Activated T-helper 17 cell treated with anti-CD3 and anti-CD28 coated beads, Interleukin-2, amount 50 U/mL, for 72 hours (primary cell): ENCODE data around the gene EIF1. TPM values are rescaled to one million over a fixed set of nuclear protein-coding genes. Genes with fewer than 3 reads are reported as not detected.
A peak's percentile ranks its signal among the peaks of the same experiment; 100 is the strongest.
"Not testable (repeated sequence)": the region's sequence is repeated elsewhere in the genome, so short reads cannot be mapped to it uniquely, and the experiment has no call there.

Source experiments
- ATAC-seq: fragments of 150-1000 bp; cut with Tn5 transposase; replicated peaks from 2 replicates; pipeline ENCODE4 v1.10.0; 2021; ENCODE audit warnings: mild to moderate bottlenecking, moderate library complexity
- H3K27ac Mint-ChIP-seq: one replicate; pipeline ENCODE4 v1.8.0; 2022; ENCODE audit warnings: mixed read lengths
- H3K27me3 Mint-ChIP-seq: one replicate; pipeline ENCODE4 v1.8.0; 2022; ENCODE audit warnings: mixed read lengths
- H3K36me3 Mint-ChIP-seq: one replicate; pipeline ENCODE4 v1.8.0; 2022; ENCODE audit warnings: low read depth, mild to moderate bottlenecking, mixed read lengths
- H3K4me1 Mint-ChIP-seq: one replicate; pipeline ENCODE4 v1.8.0; 2022; ENCODE audit warnings: mixed read lengths
- H3K4me3 Mint-ChIP-seq: one replicate; pipeline ENCODE4 v1.8.0; 2022; ENCODE audit warnings: mild to moderate bottlenecking, mixed read lengths
- H3K9me3 Mint-ChIP-seq: one replicate; pipeline ENCODE4 v1.8.0; 2022; ENCODE audit warnings: mixed read lengths
- total RNA-seq, 2 donors: library from RNA; stranded (reverse); gene quantifications; one replicate each; pipeline ENCODE4 v1.2.3, GENCODE V29; 2022

Gene EIF1
- total RNA-seq, 2 donors from 2014 or later = 925 to 935 TPM

- no peak for ATAC-seq
- Mint-ChIP-seq H3K9me3 (no peaks in the 10 kb centered on the region), H3K4me1 (peaks cover 25% of the 10 kb centered on the region), H3K27ac (no peak overlapping the region), H3K4me3 (no peak overlapping the region), H3K27me3 (no peaks in the 10 kb centered on the region), H3K36me3 (no peaks in the 10 kb centered on the region)
These were observed 6.9 kb upstream of the EIF1 start for GRCh38 chr17:41681776-41682175.

- no peak for ATAC-seq
- no peak overlapping the region for H3K27ac Mint-ChIP-seq
- no peak overlapping the region for H3K4me3 Mint-ChIP-seq
- H3K4me1 Mint-ChIP-seq = peaks cover 22% of the 10 kb centered on the region
- no peaks in the 10 kb centered on the region for H3K27me3 Mint-ChIP-seq
- no peaks in the 10 kb centered on the region for H3K36me3 Mint-ChIP-seq
- H3K9me3 Mint-ChIP-seq = no peaks in the 10 kb centered on the region
These were observed 6.1 kb upstream of the EIF1 start for GRCh38 chr17:41682631-41683030.

DNA sequence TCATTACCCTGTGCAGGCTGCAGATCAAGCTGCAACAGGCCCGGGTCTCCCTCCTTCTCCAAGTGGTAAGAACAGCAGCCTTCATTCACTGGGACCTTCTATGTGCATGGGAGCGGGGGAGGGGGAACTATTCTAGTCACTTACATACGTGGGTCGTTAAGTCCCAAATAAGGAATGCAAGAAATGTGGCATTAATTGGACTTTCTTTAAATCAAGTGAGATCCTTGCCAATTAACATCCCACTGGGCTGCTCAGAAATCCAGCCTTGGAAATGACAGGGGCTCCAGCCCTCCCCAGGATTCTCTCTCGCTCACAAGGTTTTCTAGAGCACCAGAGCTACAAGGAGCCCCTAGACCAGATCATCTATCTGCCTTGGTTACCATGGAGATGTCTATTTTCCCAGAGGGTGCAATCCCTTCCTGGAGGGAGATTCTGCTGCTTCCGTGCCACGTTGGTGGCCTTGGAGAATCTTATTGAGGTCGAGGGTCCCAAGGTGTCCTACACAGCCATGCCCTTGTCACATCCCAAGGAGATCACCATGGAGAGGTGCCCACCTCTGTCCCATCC lies 5.2 kb upstream of the EIF1 start:
- Mint-ChIP-seq H3K4me1 (peaks cover 21% of the 10 kb centered on the region), H3K9me3 (no peaks in the 10 kb centered on the region), H3K27ac (no peak overlapping the region), H3K4me3 (no peak overlapping the region), H3K36me3 (peaks cover 3% of the 10 kb centered on the region), H3K27me3 (no peaks in the 10 kb centered on the region)
- ATAC-seq = no peak

GRCh38 chr17:41684035-41684434 lies 4.7 kb upstream of the EIF1 start:
- Mint-ChIP-seq H3K9me3 (no peaks in the 10 kb centered on the region), H3K4me1 (peaks cover 16% of the 10 kb centered on the region), H3K4me3 (no peak overlapping the region), H3K36me3 (peaks cover 8% of the 10 kb centered on the region), H3K27me3 (no peaks in the 10 kb centered on the region), H3K27ac (no peak overlapping the region)
- no peak for ATAC-seq

GRCh38 chr17:41685753-41686152 lies 2.9 kb upstream of the EIF1 start:
- Mint-ChIP-seq H3K36me3 (peaks cover 25% of the 10 kb centered on the region), H3K4me1 (peaks cover 10% of the 10 kb centered on the region)
- not testable (repeated sequence) for H3K9me3 Mint-ChIP-seq, H3K4me3 Mint-ChIP-seq, H3K27me3 Mint-ChIP-seq, ATAC-seq, H3K27ac Mint-ChIP-seq

- Mint-ChIP-seq H3K27me3 (no peaks in the 10 kb centered on the region), H3K27ac (no peak overlapping the region), H3K36me3 (peaks cover 30% of the 10 kb centered on the region), H3K4me3 (no peak overlapping the region), H3K4me1 (peaks cover 10% of the 10 kb centered on the region), H3K9me3 (no peaks in the 10 kb centered on the region)
- no peak for ATAC-seq
These were observed 2.4 kb upstream of the EIF1 start for GRCh38 chr17:41686281-41686680.

DNA sequence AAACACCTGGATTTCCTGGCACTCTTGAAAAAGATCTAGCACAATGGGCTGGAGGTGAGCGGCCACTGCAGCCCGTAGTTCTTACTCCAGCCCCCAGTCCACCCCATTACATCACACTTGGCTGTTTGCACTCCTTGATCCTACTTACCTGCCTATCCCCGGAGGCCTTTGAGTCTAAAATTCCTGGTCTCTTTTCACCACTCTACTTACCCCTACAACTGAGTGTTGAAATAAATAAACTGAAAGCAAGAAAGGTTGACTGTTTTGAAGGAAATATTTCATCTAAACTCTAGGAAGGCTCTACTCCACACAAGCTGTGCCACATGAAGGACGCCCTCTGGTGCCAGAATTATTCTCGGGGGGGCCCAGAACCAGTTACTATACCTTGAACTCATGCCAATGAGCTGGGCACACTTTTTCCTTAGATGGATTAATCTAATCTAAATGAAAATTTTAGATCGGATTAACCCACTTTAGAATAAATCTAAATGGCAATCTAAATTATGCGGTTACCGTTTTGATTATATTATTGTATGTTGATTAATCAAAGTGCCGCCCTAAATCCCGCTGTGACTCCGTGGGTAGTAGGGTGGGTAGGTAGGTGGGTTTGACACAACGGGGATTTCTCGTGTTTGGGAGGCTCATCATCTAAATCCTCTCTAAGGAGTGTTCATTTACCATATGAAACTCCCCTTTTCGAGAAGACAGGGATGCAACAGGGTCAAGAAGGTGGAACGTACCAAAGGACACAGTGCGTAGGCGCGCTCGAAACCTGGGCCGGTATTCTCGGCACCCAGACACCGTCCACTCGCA lies 651 bp upstream of the EIF1 start:
- H3K9me3 Mint-ChIP-seq = no peaks in the 10 kb centered on the region
- peak overlapping the region; percentile 84 for H3K4me3 Mint-ChIP-seq
- peaks cover 48% of the 10 kb centered on the region for H3K36me3 Mint-ChIP-seq
- peak; percentile 11 for ATAC-seq
- no peaks in the 10 kb centered on the region for H3K27me3 Mint-ChIP-seq
- peaks cover 19% of the 10 kb centered on the region for H3K4me1 Mint-ChIP-seq
- peak overlapping the region; percentile 99 for H3K27ac Mint-ChIP-seq

DNA sequence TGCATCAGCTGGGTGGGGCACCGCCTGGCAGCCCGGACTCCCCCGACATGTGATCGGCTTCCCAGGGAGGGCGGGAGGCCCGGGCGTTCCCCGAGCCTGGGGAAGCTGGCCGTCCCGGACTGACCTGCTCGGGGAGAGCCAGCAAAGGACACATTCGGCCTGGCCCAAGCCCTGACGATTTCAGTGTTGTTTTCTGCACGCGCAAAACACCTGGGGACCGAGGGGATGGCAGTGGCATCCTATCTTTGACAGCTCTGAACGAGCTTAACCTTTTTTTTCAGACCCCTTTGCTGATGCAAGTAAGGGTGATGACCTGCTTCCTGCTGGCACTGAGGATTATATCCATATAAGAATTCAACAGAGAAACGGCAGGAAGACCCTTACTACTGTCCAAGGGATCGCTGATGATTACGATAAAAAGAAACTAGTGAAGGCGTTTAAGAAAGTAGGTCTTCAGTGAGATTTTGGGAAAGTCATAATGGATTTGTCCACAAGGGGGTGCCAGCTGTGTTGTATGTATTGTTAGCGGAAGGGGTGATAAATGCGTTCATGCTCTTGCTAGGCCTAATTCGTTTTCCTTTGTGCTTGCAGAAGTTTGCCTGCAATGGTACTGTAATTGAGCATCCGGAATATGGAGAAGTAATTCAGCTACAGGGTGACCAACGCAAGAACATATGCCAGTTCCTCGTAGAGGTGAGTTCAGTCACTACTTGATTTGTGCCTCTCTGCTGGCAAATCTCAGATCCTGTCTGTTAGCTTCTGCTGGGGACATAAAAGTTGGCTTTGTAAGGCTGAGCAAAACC lies 1.0 kb downstream of the EIF1 start:
- Mint-ChIP-seq H3K27me3 (no peaks in the 10 kb centered on the region), H3K9me3 (no peaks in the 10 kb centered on the region), H3K4me1 (peaks cover 19% of the 10 kb centered on the region), H3K27ac (peak overlapping the region; percentile 99), H3K36me3 (peaks cover 63% of the 10 kb centered on the region), H3K4me3 (peak overlapping the region; percentile 84)
- no peak for ATAC-seq

DNA sequence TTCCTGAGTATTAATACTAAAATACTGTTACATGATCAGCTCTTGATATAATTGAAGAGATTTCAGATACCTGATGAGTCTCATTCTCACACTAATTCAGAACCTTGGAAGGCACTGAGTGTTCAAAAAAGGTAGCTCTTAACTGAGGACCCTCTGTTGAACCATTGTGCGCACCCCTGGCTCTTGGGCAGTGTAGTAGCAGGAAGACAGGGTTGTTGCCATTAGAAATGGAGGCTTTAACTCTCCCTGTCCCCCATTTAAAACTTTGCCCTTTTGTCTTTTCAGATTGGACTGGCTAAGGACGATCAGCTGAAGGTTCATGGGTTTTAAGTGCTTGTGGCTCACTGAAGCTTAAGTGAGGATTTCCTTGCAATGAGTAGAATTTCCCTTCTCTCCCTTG lies 1.8 kb downstream of the EIF1 start:
- peak overlapping the region; percentile 99 for H3K27ac Mint-ChIP-seq
- ATAC-seq = no peak
- no peaks in the 10 kb centered on the region for H3K27me3 Mint-ChIP-seq
- H3K36me3 Mint-ChIP-seq = peaks cover 69% of the 10 kb centered on the region
- no peaks in the 10 kb centered on the region for H3K9me3 Mint-ChIP-seq
- H3K4me3 Mint-ChIP-seq = peak overlapping the region; percentile 84
- H3K4me1 Mint-ChIP-seq = peaks cover 19% of the 10 kb centered on the region

DNA sequence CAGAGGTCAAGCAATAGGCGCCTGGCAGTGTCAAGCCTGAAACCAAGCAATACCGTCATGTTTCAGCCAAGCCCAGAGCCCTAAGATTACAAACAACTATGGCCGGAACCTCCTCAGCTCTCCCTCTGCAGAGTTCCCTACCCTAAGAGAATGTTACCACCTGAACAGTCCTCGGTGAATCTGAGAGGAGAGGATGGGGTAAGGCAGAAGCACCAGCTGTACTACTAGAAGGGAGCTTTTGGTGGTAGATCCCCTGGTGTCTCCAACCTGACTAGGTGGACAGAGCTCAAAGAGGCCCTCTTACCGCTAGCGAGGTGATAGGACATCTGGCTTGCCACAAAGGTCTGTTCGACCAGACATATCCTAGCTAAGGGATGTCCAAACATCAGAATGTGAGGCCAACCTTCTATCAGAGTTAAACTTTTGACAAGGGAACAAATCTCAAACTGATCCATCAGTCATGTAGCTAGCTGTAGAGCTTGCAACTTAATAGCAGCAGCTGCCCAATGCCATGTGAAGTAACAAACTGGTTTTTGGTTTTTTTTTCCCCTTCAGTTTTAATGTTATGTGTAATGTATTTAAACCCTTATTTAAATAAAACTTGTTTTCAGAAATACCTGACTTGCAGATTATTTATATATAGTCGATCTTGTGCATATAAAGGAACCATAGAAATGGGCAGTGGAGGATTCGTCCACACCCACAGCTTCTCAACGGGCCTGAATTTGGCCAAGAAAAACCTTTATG lies 2.5 kb downstream of the EIF1 start:
- no peak for ATAC-seq
- peaks cover 76% of the 10 kb centered on the region for H3K36me3 Mint-ChIP-seq
- H3K27ac Mint-ChIP-seq = peak overlapping the region; percentile 99
- H3K27me3 Mint-ChIP-seq = no peaks in the 10 kb centered on the region
- peaks cover 20% of the 10 kb centered on the region for H3K4me1 Mint-ChIP-seq
- H3K9me3 Mint-ChIP-seq = no peaks in the 10 kb centered on the region
- peak overlapping the region; percentile 84 for H3K4me3 Mint-ChIP-seq

DNA sequence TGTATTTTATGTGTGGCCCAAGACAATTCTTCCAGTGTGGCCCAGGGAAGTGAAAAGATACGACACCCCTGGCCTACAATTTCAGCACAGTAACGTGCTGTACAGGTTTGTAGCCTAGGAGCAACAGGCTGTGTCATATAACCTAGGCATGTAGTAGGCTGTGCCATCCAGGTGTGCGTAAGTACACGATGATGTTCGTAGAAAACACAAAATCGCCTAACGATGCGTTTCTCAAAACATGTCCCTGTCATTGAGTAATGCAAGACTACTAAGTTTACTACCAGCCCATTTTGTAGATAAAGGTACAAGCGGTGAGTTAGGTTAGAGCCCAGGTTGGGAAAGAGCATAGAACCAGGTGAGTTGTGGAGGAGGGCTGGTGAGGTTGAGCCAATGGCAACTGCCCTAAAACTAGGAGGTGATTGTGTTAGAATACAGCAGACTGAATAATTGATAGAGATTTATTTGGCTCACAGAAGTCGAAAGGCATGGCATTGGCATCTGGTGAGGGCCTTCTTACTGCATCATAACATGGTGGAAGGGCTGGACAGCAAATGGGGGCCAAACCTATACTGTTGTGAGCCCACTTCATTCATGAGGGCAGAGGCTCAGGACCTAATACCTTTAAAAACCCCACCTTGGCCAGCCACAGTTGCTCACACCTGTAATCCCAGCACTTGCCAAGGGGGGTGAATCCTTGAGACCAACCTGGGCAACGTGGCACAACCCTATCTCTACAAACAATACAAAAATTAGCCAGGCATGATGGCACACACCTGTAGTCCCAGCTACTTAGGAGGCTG lies 4.2 kb downstream of the EIF1 start:
- H3K36me3 Mint-ChIP-seq = peaks cover 79% of the 10 kb centered on the region
- H3K27ac Mint-ChIP-seq = peak overlapping the region; percentile 72
- no peaks in the 10 kb centered on the region for H3K9me3 Mint-ChIP-seq
- peak overlapping the region; percentile 84 for H3K4me3 Mint-ChIP-seq
- H3K27me3 Mint-ChIP-seq = no peaks in the 10 kb centered on the region
- peaks cover 19% of the 10 kb centered on the region for H3K4me1 Mint-ChIP-seq
- no peak for ATAC-seq

- no peak for ATAC-seq
- Mint-ChIP-seq H3K4me3 (no peak overlapping the region), H3K27ac (no peak overlapping the region), H3K27me3 (no peaks in the 10 kb centered on the region), H3K36me3 (peaks cover 60% of the 10 kb centered on the region), H3K4me1 (peaks cover 13% of the 10 kb centered on the region), H3K9me3 (no peaks in the 10 kb centered on the region)
These were observed 6.5 kb downstream of the EIF1 start for GRCh38 chr17:41695134-41695661.

GRCh38 chr17:41695954-41696757 lies 7.5 kb downstream of the EIF1 start:
- Mint-ChIP-seq H3K4me1 (peaks cover 13% of the 10 kb centered on the region), H3K27me3 (no peaks in the 10 kb centered on the region), H3K4me3 (no peak overlapping the region), H3K27ac (peak overlapping the region; percentile 50), H3K9me3 (no peaks in the 10 kb centered on the region), H3K36me3 (peaks cover 50% of the 10 kb centered on the region)
- ATAC-seq = peak; percentile 53
